GM18907 (cell line): ENCODE measurements around the gene C8B.

Experiments
- ATAC-seq: cut with Tn5 transposase; IDR thresholded peaks from one replicate; pipeline ENCODE4 v1.9.1; 2021; ENCODE audit warnings: mild to moderate bottlenecking, moderate library complexity; ENCODE audit not compliant: unreplicated experiment

C8B gene

DNA sequence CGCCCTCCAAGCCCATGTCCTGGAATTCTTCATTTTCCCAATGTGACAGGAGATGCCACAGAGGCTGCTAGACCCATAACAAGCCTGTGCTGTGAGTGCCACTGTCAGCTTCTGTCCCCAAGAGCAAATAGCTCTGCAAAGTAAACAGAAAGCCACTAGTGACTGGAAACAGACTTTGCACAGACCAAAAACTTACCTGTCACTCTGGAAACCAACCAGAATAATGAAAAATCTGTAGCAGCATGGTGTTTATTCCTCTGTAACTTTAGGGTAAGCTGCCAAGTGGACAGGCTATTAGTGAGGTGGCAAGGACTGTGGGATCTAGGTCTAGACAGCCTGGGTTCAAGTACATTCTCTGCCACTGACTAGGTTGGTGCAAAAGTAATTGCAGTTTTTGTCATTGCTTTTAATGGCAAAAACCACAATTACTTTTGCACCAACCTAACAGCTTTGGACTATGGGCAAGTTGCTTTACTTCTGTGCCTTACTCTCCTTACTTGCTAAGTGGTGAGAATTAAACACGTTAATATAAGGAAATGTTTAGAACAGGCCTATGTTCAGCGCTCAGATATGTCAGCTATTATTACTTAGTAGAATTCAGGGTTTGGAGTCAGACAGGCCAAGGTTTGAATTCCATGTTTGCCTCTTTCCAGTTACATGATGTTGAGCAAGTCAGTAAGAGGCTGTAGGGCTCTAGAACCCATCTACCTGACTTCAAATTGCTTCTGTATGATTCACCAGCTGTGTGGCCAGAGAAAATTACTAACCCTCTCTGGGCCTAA, at the start of gene C8B:
Gene C8B (minus strand): TSS at position 100 of the 782 bp plus-strand sequence. CDS start 67 bp downstream, at position 33.
- no peak for ATAC-seq

DNA sequence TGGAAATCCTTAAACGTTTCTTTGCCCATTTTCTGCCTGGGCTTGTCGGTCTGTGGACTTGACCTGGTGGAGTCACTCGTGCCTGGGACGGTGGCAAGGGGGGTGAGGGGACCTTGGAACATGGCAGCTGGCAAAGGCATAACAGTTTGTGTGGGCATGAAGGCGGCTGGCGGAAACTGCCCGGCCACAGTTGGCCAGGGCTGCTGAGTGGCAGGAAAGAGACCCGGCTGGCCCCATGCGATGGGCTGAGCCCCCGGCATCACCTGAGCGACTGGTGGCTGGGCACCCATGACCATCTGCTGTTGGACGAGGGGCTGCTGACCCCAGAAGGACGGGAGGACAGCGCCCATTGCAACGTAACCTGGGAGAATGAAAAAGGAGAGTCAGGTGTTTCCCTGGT, 49.3 kb upstream of the C8B start:
- no peak for ATAC-seq

- no peak for ATAC-seq
These were observed 47.7 kb upstream of the C8B start for GRCh38 chr1:57013522-57013921.

- ATAC-seq, result no peak
These were observed 46.5 kb upstream of the C8B start for GRCh38 chr1:57012315-57012714.

GRCh38 chr1:57010511-57010910, 44.7 kb upstream of the C8B start:
- no peak for ATAC-seq

DNA sequence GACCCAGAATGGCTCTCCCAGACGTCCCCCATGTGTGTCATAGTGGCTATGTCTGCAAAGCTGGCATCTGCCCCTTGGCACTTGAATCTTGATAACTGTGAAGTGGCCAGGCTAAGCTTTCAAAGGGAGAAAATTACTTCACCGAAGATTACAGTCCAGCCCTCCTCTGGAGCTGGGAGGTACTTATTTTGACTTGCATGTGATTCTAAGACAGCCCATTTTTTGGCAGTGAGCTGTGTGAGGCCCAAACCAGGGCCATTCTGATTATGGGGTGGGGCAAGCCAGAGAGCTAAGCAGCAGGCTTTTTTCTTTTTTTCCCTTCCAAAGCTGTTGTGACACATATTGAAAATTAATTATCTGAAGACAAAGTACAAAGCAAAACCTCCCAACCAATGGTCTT, 42.1 kb upstream of the C8B start:
- no peak for ATAC-seq

DNA sequence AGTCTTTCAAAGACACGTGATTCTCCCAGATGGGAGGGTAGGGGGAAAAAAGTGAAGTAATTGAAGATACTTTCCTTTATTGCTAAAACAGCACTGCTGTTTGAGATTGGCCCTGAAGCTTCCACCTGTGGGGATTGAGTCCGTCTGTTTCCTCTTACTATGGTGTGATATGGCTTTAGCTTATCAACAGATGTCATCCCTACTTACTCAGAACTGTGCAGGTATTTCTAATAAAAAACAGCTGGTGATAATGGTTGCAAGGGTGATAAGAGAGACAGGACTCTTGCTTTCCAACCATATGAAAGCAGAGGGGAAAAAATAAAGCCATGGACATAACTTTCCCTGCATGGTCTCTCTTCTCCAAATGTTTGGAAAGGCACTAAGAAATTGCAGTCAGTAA, 41.7 kb upstream of the C8B start:
- no peak for ATAC-seq

DNA sequence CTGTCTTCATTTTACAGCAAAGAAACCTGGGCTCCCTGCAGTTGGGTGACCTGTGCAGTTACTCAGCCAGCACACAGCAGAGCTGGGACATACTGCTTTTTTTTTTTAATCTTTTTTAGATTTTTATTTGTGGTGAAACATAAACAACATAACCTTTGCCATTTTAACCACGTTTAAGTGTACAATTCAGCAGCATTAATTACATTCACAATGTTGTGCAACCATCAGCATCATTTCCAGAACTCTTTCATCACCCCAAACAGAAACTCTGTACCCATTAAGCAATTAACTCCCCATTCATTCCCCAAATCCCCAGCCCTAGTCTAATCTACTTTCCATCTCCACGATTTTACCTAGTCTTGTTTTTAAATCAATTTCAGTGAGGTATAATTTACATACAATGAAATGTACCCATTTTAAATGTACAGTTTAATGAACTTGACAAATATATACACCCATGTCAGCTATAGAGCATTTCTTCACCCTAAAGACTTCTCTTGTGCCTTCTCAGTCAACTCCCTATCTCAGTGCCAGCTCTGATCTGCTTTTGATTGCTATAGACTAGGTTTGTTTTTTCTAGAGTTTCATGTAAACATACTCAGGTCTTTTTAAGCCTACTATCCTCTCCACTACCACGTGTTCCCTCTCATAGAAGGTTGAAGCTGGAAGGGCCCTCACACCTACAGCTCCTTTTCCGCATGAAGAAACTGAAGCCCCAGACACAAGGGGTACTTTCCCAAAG, 37.8 kb upstream of the C8B start:
- ATAC-seq, result no peak

DNA sequence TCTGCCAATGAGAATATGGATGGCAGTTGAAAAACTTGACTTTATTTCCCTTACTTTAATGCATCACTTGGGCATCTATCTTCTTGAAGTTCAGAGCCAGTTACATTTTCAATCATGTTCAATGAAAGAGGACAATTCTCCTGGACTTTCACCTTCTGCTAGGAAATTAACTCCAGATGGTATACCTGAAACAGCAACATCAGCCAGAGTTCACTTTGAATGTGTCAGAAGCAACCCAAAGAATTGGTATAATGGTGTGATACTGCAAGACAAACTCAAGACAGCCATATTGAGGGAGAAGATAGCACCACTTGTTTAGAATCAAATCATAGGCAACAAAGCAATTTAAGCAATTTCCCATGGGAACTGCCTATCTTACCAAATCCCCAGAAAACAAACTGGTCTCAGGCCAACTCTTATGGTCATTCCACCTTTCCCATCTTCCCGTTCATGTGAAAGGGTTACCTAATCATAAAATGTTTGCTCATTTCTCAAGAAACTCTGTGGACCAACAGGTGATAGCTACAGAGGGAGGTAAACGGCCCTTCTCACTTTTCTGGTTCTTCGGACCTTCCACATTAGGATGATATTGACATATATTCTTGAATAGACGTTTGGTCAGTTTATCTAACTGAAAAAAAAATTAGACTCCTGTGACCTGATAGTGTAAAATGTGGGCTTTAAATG, 29.7 kb upstream of the C8B start:
- no peak for ATAC-seq

- ATAC-seq, result no peak
These were observed 27.7 kb upstream of the C8B start for GRCh38 chr1:56993475-56993874.

- ATAC-seq, result no peak
These were observed 26.7 kb upstream of the C8B start for GRCh38 chr1:56992318-56993125.

DNA sequence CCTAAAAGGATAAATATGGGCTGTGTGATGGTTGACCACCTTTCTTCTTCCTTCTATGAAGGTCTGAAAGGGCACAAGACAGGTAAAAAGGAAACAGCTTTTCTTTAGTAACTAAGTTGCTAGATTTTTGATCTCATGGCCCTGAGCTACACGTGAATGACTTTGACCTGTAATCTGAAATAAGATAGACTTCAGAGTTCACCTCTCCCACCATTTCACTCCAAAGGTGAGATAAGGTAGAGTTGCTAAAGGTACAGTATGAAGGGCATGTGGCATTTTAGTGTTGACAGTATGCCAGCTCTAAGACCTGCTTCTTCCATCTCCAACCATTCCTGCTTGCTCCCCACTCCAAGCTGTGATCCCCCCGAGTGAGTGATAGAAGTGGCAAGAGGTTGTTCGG, 25.8 kb upstream of the C8B start:
- ATAC-seq, result no peak

GRCh38 chr1:56986397-56986796, 20.6 kb upstream of the C8B start:
- no peak for ATAC-seq

DNA sequence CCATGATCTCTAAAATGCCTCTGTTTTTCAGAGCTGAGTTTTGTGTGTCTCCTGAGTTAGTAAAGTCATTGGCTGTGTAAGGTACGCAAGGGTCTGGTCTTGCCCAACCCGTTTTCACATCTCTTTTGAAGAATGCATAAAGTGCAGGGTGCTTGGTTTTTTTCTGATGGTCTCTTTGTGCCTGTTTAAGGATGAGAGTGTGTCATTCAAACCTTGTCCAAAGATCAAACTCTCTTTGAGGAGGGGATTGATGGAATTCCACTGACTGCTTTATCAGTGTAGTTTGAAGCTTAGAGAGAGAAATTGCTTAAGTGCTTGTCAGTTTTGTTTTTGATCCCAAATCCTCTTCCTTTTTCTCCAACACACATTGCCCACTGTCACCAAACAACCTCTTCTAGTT, 20.0 kb upstream of the C8B start:
- ATAC-seq, result no peak

DNA sequence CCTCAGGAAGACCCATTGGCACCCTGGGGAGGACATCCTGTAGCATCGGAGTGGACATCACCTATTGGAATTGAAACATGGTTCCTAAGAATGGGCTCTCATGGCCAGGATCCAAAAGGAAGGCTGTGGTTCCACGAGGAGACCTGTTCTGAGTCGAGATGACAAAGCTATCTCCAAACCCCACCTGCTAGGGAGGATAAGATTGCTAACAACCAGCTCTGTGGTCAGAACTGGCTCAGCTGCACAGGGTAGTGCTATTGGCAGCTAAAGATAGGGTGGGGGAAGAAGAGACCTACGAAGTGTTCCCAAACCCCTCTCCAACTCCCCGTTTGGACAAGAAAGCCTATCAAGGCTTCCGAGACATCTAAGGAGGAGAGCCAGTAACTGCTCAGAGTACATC, 17.7 kb upstream of the C8B start:
- ATAC-seq, result no peak

- ATAC-seq, result no peak
These were observed 14.4 kb upstream of the C8B start for GRCh38 chr1:56979986-56980755.

- no peak for ATAC-seq
These were observed 13.0 kb upstream of the C8B start for GRCh38 chr1:56978819-56979218.

GRCh38 chr1:56977910-56978309, 12.1 kb upstream of the C8B start:
- no peak for ATAC-seq

DNA sequence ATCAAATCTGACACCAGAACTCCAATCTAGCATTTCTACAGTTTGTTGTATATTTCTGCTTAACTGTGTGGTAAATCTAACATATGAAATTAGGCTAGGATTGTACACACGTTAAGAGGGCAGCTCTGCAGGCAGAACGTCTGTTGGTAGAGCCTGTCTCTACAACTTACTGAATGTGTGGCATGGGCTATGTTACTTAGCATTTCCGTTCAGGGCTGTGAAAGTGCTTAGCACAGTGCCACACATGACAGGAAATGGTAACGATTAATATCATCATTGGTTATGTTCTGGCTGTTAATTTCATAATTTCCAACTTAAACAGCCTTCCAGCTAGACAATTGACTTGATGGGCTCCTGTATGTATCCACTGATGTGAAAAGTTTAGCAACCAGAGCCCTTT, 9.6 kb upstream of the C8B start:
- ATAC-seq, result no peak
